DOHH2 (cell line): Measurements from ENCODE around the gene SOWAHC.
"Not testable (repeated sequence)": the region's sequence is repeated elsewhere in the genome, so short reads cannot be mapped to it uniquely, and the experiment has no call there.

Experiments used
- H3F3A ChIP-seq: fragments of 200-600 bp; sonication (generic), shearing (Covaris generic); 2 replicates; pipeline ENCODE4 v1.6.0; 2016; ENCODE audit warnings: antibody characterized with exemption, mild to moderate bottlenecking; ENCODE audit not compliant: control insufficient read depth, insufficient read depth
- H3K27ac ChIP-seq: fragments of 200-600 bp; sonication (generic); 2 replicates; pipeline ENCODE4 v1.5.1; 2014; ENCODE audit warnings: low read depth, mild to moderate bottlenecking, low read length, moderate library complexity
- H3K27me3 ChIP-seq: fragments of 200-600 bp; sonication (generic); 2 replicates; pipeline ENCODE4 v1.6.1; 2014; ENCODE audit warnings: mild to moderate bottlenecking, low read length, mixed read lengths; ENCODE audit not compliant: control insufficient read depth
- H3K36me3 ChIP-seq: fragments of 200-600 bp; sonication (generic); 2 replicates; pipeline ENCODE4 v1.6.1; 2014; ENCODE audit warnings: mild to moderate bottlenecking, low read length, moderate library complexity, mixed read lengths; ENCODE audit not compliant: control insufficient read depth
- H3K4me1 ChIP-seq: fragments of 200-600 bp; sonication (generic); 2 replicates; pipeline ENCODE4 v1.6.1; 2014; ENCODE audit warnings: mild to moderate bottlenecking, low read length, mixed read lengths; ENCODE audit not compliant: control insufficient read depth
- H3K4me2 ChIP-seq: fragments of 200-600 bp; sonication (generic); 2 replicates; pipeline ENCODE4 v1.6.0; 2014; ENCODE audit warnings: mild to moderate bottlenecking, low read length, moderate library complexity
- H3K4me3 ChIP-seq: fragments of 200-600 bp; sonication (generic); 2 replicates; pipeline ENCODE4 v1.5.1; 2014; ENCODE audit warnings: mild to moderate bottlenecking, low read length, mixed read lengths
- H3K79me2 ChIP-seq: fragments of 200-600 bp; sonication (generic); 2 replicates; pipeline ENCODE4 v1.6.1; 2014; ENCODE audit warnings: mild to moderate bottlenecking, low read length, mixed read lengths; ENCODE audit not compliant: control insufficient read depth
- H3K9me2 ChIP-seq: fragments of 200-600 bp; sonication (generic); replicated peaks from 2 replicates; pipeline ENCODE4 v1.6.1; 2014; ENCODE audit warnings: mild to moderate bottlenecking, low read length, mixed read lengths; ENCODE audit not compliant: control insufficient read depth
- H3K9me3 ChIP-seq: fragments of 200-600 bp; sonication (generic); 2 replicates; pipeline ENCODE4 v1.6.1; 2014; ENCODE audit warnings: antibody characterized with exemption, low read length, mixed read lengths; ENCODE audit not compliant: control insufficient read depth, insufficient read depth
- H4K20me1 ChIP-seq: fragments of 200-600 bp; sonication (generic); 2 replicates; pipeline ENCODE4 v1.6.0; 2014; ENCODE audit warnings: low read depth, mild to moderate bottlenecking, antibody characterized with exemption, low read length, moderate library complexity; ENCODE audit not compliant: control insufficient read depth, insufficient read depth
- EZH2phosphoT487 ChIP-seq: fragments of 200-600 bp; sonication (generic); IDR thresholded peaks from 2 replicates; pipeline ENCODE4 v1.6.1; 2017; ENCODE audit warnings: borderline replicate concordance, mild to moderate bottlenecking, antibody characterized with exemption, low read length, moderate library complexity, mixed read lengths
- TF ChIP-seq, protein P1 (sequence below): fragments of 200-600 bp; sonication (generic); IDR thresholded peaks from one replicate; pipeline ENCODE4 v1.5.1; 2014; ENCODE audit warnings: antibody characterized with exemption, mild to moderate bottlenecking, low read depth, low read length; ENCODE audit not compliant: poor library complexity, severe bottlenecking

The SOWAHC gene

DNA sequence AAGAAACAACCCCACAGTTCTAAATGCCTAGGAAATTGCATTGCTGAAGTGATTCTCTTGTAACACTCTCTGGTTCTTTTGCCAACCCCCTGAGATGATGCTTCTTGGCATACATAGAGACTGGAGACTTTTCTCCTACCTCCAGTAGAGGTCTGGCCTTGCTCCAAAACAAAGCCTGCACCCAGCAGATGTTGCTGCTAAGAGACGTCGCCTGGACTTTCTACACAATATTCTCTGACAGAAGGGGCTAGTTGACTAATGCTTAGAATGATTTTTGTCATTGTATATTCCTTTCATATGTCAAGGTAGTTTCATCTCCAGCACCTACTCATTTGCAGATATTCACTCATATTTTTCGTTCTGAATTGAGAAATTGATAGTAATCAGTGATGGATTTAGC lies 24.6 kb downstream of the SOWAHC start:
- no peak overlapping the region for H3K27ac ChIP-seq
- no peaks in the 10 kb centered on the region for H3K9me3 ChIP-seq
- no peaks in the 10 kb centered on the region for H3K9me2 ChIP-seq
- H3K4me3 ChIP-seq = no peak overlapping the region
- no peaks in the 10 kb centered on the region for H4K20me1 ChIP-seq
- H3K36me3 ChIP-seq = no peaks in the 10 kb centered on the region
- H3K27me3 ChIP-seq = no peaks in the 10 kb centered on the region
- no peaks in the 10 kb centered on the region for H3F3A ChIP-seq
- no peaks in the 10 kb centered on the region for H3K4me1 ChIP-seq
- no peaks in the 10 kb centered on the region for H3K79me2 ChIP-seq
- no peak overlapping the region for H3K4me2 ChIP-seq
- TF ChIP-seq, protein P1, sequence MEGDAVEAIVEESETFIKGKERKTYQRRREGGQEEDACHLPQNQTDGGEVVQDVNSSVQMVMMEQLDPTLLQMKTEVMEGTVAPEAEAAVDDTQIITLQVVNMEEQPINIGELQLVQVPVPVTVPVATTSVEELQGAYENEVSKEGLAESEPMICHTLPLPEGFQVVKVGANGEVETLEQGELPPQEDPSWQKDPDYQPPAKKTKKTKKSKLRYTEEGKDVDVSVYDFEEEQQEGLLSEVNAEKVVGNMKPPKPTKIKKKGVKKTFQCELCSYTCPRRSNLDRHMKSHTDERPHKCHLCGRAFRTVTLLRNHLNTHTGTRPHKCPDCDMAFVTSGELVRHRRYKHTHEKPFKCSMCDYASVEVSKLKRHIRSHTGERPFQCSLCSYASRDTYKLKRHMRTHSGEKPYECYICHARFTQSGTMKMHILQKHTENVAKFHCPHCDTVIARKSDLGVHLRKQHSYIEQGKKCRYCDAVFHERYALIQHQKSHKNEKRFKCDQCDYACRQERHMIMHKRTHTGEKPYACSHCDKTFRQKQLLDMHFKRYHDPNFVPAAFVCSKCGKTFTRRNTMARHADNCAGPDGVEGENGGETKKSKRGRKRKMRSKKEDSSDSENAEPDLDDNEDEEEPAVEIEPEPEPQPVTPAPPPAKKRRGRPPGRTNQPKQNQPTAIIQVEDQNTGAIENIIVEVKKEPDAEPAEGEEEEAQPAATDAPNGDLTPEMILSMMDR = no peak
- TF ChIP-seq EZH2phosphoT487 = no peak

DNA sequence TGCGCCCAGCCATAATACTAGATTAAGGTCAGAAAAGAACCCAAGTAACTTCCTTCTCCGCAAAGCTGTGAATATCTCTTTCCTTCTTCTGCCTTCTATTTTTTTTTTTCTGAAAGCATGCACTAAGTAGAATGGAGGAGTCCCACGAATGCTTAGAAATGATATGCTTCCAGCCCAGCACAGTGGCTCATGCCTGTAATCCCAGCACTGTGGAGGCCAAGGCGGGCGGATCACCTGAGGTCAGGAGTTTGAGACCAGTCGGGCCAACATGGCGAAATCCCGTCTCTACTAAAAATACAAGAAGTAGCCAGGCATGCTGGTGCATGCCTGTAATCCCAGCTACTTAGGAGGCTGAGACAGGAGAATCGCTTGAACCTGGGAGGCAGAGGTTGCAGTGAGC lies 25.8 kb downstream of the SOWAHC start:
- H3K4me2 ChIP-seq, H3K9me2 ChIP-seq: not testable (repeated sequence)

DNA sequence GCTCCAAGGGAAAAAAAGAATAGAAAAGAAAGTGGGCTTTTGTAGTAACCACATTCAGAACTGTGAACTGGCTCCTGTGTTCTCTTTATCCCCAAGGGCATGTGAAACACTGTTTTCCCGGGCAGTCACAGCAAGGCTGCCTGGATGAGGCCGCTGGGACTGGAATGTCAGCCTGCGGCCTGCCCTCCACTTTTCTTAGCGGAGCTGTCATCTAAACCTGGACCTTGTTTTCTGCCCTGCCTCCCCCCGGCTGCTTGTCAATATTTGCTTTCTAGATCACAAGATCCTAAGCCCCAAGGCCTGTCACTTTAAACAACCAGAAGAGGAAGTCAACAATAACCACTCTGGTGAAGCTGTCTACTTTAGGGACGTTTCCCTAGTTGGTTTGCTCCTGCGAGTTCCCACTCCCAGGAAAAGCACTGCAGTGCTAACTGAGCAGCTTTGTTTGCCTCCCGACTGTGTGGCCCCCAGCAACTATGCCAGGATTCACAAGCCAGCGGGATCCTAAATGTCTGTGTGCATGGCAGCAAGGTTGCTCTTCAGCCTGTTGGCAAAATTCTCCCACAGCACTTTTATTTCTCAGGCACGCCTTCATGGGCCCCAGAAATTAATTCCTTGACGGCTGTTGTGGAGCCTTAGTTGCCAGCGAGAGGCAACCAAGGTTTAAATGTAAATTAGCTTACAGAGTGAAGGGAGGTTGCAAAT lies 30.6 kb downstream of the SOWAHC start:
- TF ChIP-seq, protein P1 = no peak
- TF ChIP-seq EZH2phosphoT487 = no peak
- H3K4me2 ChIP-seq = no peak overlapping the region
- H3K27ac ChIP-seq = no peak overlapping the region

More for the DNA sequence above, 25.8 kb downstream of the SOWAHC start:
- not testable (repeated sequence) for H3K4me3 ChIP-seq, H3K4me1 ChIP-seq, H3K79me2 ChIP-seq, H3K27me3 ChIP-seq, H3K9me3 ChIP-seq, H3K27ac ChIP-seq, H4K20me1 ChIP-seq, H3F3A ChIP-seq, H3K36me3 ChIP-seq

GRCh38 chr2:109645412-109646184 lies 31.4 kb downstream of the SOWAHC start:
- Histone ChIP-seq H3K4me1 (no peaks in the 10 kb centered on the region), H3K27me3 (no peaks in the 10 kb centered on the region), H3K79me2 (no peaks in the 10 kb centered on the region), H3K4me3 (no peak overlapping the region), H3K36me3 (no peaks in the 10 kb centered on the region), H3K4me2 (no peak overlapping the region), H3K9me3 (no peaks in the 10 kb centered on the region), H3K27ac (no peak overlapping the region), H3F3A (no peaks in the 10 kb centered on the region), H4K20me1 (no peaks in the 10 kb centered on the region), H3K9me2 (no peaks in the 10 kb centered on the region)
- no peak for TF ChIP-seq EZH2phosphoT487
- TF ChIP-seq, protein P1 = no peak

More for the DNA sequence above, 30.6 kb downstream of the SOWAHC start:
- Histone ChIP-seq H3K9me2 (no peaks in the 10 kb centered on the region), H3K4me1 (no peaks in the 10 kb centered on the region), H3K79me2 (no peaks in the 10 kb centered on the region), H3K4me3 (no peak overlapping the region), H3F3A (no peaks in the 10 kb centered on the region), H3K9me3 (no peaks in the 10 kb centered on the region), H4K20me1 (no peaks in the 10 kb centered on the region), H3K27me3 (no peaks in the 10 kb centered on the region), H3K36me3 (no peaks in the 10 kb centered on the region)
